Keratinocyte (primary cell): ENCODE measurements around the gene CIBAR2. TPM values are rescaled to one million over a fixed set of nuclear protein-coding genes. Genes with fewer than 3 reads are reported as not detected.

Experiments
- DNase-seq: peaks from one replicate; pipeline ENCODE4 v3.0.0-alpha.2; 2011; ENCODE audit warnings: low read depth, missing footprints, low spot score
- FAIRE-seq: peaks from 2 replicates; lab custom pipeline; 2011; peaks lifted over from hg19 to GRCh38; lab: Jason Lieb, UNC
- H2AFZ ChIP-seq: 2 replicates; pipeline ENCODE4 v1.6.0; 2012; ENCODE audit warnings: low read length, control low read depth, inconsistent platforms; ENCODE audit not compliant: control insufficient read depth
- H3K27ac ChIP-seq: 2 replicates; pipeline ENCODE4 v1.5.1; 2011; ENCODE audit warnings: low read length; ENCODE audit not compliant: control insufficient read depth, insufficient read depth
- H3K27me3 ChIP-seq: 3 replicates; pipeline ENCODE4 v1.6.0; 2011; ENCODE audit warnings: low read length; ENCODE audit not compliant: control insufficient read depth, insufficient read depth; ENCODE audit errors: extremely low read depth
- H3K36me3 ChIP-seq, 2 experiments: 2 replicates in 1 of 2; 3 replicates in 1 of 2; pipeline ENCODE4 v1.5.1; 2011; ENCODE audit warnings: low read length in 2 of 2, mild to moderate bottlenecking in 1 of 2; ENCODE audit not compliant: control insufficient read depth in 2 of 2, insufficient read depth in 2 of 2; ENCODE audit errors: extremely low read depth in 1 of 2
- H3K4me1 ChIP-seq: 3 replicates; pipeline ENCODE4 v1.5.1; 2011; ENCODE audit warnings: low read length; ENCODE audit not compliant: control insufficient read depth, insufficient read depth; ENCODE audit errors: extremely low read depth
- H3K4me2 ChIP-seq: 3 replicates; pipeline ENCODE4 v1.6.0; 2011; ENCODE audit warnings: low read depth, low read length; ENCODE audit not compliant: control insufficient read depth, insufficient read depth; ENCODE audit errors: extremely low read depth
- H3K4me3 ChIP-seq, 3 experiments: fragments of 200-600 bp in 1 of 3; sonication (generic) in 1 of 3; 2 replicates in 2 of 3; 3 replicates in 1 of 3; pipeline ENCODE4 v1.5.1; 2011 to 2016; ENCODE audit warnings: low read length in 3 of 3, mild to moderate bottlenecking in 3 of 3, control low read depth in 2 of 3, inconsistent platforms in 1 of 3, low read depth in 1 of 3, mixed read lengths in 1 of 3, mixed run types in 1 of 3, moderate library complexity in 1 of 3; ENCODE audit not compliant: control insufficient read depth in 2 of 3, insufficient read depth in 2 of 3; ENCODE audit errors: extremely low read depth in 1 of 3
- H3K79me2 ChIP-seq: 2 replicates; pipeline ENCODE4 v1.6.0; 2012; ENCODE audit warnings: low read length; ENCODE audit not compliant: control insufficient read depth, insufficient read depth
- H3K9ac ChIP-seq: 3 replicates; pipeline ENCODE4 v1.6.0; 2011; ENCODE audit warnings: low read length; ENCODE audit not compliant: control insufficient read depth, insufficient read depth; ENCODE audit errors: extremely low read depth
- H3K9me1 ChIP-seq: 3 replicates; pipeline ENCODE4 v1.6.0; 2011; ENCODE audit warnings: low read length; ENCODE audit not compliant: control insufficient read depth, insufficient read depth; ENCODE audit errors: extremely low read depth
- H3K9me3 ChIP-seq: 2 replicates; pipeline ENCODE4 v1.5.1; 2012; ENCODE audit warnings: low read depth, low read length; ENCODE audit not compliant: control insufficient read depth
- H4K20me1 ChIP-seq: 3 replicates; pipeline ENCODE4 v1.6.0; 2011; ENCODE audit warnings: low read length; ENCODE audit not compliant: control insufficient read depth, insufficient read depth; ENCODE audit errors: extremely low read depth
- EZH2 ChIP-seq: IDR thresholded peaks from one replicate; pipeline ENCODE4 v1.6.1; 2012; ENCODE audit warnings: inconsistent platforms, mild to moderate bottlenecking, low read length, moderate library complexity
- dilution Hi-C: fragments of 300-500 bp; cut with MboI; formaldehyde crosslinking; loops from one replicate; pipeline ENCODE4 v1.7.0; 2020; ENCODE audit warnings: low sequenced_read_pairs; ENCODE audit not compliant: extremely low pct_ligation_motif_present
- polyA plus RNA-seq, 5 experiments: library from polyadenylated mRNA; depleted of rRNA in 3 of 5; stranded (reverse) in 3 of 5; stranded (forward) in 1 of 5; unstranded in 1 of 5; fragments of >200 nt; gene quantifications; 1 replicate in 1 of 5; 2 replicates in 3 of 5; 3 replicates in 1 of 5; pipeline versions ENCODE4 v1.2.1 to v1.2.3, GENCODE V29; 2011 to 2012; ENCODE audit warnings: missing spikeins in 2 of 5, low read depth in 1 of 5, low replicate concordance in 1 of 5
- TF ChIP-seq, protein P1 (sequence below), 3 experiments: IDR thresholded peaks in 1 of 3; conservative IDR thresholded peaks in 1 of 3; optimal IDR thresholded peaks in 1 of 3; 2 replicates in 2 of 3; 3 replicates in 1 of 3; pipeline versions ENCODE3 to v1.5.1; 2011; ENCODE audit warnings: low read length in 3 of 3, mild to moderate bottlenecking in 3 of 3, moderate library complexity in 2 of 3, control low read depth in 1 of 3, inconsistent platforms in 1 of 3; ENCODE audit not compliant: insufficient read depth in 2 of 3; ENCODE audit errors: extremely low read depth in 1 of 3

Gene CIBAR2
- polyA plus RNA-seq, 1 donor (not counting 4 experiments of a cell fraction or from before 2014, with no cell fraction given): not detected

DNA sequence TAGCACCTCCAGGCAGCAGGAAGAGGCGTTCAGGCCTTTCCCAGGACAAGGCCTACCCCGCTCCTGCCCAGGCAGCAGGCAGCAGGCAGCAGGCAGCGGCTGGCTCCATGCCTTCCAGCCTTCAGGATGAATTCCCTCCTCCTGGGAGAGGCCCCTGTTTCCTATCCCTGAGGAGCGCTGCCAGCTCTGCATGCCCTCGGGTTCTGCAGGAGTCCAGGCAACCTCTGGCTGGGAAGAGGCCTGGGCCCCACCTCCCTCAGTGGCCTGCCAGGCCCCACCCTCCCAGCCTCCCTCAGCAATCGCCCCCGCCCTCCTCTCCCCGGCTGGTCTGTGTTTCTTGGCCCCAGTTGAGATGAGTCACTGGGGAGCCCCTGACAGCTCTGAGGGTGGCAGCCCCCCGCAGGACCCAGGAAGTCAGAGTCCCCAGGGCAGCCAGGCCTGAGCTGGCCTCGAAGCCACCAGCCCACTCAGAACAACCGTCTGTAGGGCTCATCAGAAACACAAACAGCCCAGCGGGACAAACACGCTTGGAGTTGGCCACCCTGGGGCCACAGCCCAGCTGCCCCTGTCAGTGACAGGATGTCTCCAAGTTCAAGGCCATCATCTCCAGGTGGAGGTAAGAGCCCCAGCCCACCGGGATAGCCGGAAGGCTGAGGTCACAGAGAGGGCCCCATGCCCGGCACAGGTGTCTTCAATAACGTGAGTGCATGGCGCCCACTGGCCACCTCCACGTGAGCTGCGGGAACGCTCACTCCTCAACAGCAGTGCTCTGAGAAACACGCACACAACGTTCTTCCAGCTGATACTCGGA lies 39.5 kb upstream of the CIBAR2 start:
- Histone ChIP-seq H3K79me2 (no peaks in the 10 kb centered on the region), H3K9me3 (no peaks in the 10 kb centered on the region), H3K27ac (no peak overlapping the region), H3K9me1 (no peaks in the 10 kb centered on the region), H4K20me1 (no peaks in the 10 kb centered on the region), H3K4me3 (no peak overlapping the region), H3K36me3 (no peaks in the 10 kb centered on the region), H3K4me1 (peaks cover 18% of the 10 kb centered on the region), H3K9ac (no peak overlapping the region), H3K4me2 (peak overlapping the region; percentile 37), H3K27me3 (peaks cover 14% of the 10 kb centered on the region), H2AFZ (peak overlapping the region; percentile 47)
- TF ChIP-seq, protein P1, sequence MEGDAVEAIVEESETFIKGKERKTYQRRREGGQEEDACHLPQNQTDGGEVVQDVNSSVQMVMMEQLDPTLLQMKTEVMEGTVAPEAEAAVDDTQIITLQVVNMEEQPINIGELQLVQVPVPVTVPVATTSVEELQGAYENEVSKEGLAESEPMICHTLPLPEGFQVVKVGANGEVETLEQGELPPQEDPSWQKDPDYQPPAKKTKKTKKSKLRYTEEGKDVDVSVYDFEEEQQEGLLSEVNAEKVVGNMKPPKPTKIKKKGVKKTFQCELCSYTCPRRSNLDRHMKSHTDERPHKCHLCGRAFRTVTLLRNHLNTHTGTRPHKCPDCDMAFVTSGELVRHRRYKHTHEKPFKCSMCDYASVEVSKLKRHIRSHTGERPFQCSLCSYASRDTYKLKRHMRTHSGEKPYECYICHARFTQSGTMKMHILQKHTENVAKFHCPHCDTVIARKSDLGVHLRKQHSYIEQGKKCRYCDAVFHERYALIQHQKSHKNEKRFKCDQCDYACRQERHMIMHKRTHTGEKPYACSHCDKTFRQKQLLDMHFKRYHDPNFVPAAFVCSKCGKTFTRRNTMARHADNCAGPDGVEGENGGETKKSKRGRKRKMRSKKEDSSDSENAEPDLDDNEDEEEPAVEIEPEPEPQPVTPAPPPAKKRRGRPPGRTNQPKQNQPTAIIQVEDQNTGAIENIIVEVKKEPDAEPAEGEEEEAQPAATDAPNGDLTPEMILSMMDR (optimal IDR thresholded peaks at IDR 0.05 in 1 of 3, IDR thresholded peaks at IDR 0.05 in 1 of 3, conservative IDR thresholded peaks at IDR 0.05 in 1 of 3; ENCODE audit: extremely low read depth in 1 of 3, insufficient read depth in 2 of 3, low read length in 3 of 3): no peak
- TF ChIP-seq EZH2: no peak
- dilution Hi-C loops: no loop called here
- DNase-seq (no peak), FAIRE-seq (peak; percentile 73)

DNA sequence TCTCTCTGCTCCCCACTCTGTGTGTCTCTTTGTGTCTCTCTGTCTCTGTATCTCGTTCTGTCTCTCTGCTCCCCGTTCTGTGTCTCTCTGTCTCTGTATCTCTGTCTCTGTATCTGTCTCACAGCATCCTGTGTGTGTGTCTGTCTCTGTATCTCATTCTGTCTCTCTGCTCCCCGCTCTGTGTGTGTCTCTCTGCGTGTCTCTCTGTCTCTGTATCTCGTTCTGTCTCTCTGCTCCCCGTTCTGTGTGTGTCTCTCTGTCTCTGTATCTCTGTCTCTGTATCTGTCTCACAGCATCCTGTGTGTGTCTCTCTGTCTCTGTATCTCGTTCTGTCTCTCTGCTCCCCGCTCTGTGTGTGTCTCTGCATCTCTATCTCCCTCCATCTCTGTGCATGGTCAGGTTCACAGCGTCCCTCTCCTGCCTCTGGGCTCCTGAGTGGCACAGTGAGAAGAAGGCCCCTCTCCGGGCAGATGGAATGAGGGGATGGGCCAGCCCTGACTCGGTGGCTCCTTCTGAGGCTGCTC lies 38.9 kb upstream of the CIBAR2 start:
- no peak overlapping the region for H3K27ac ChIP-seq
- peak; percentile 20 for FAIRE-seq
- H3K4me1 ChIP-seq: peaks cover 18% of the 10 kb centered on the region
- peaks cover 14% of the 10 kb centered on the region for H3K27me3 ChIP-seq
- H3K9ac ChIP-seq: no peak overlapping the region
- H3K36me3 ChIP-seq: no peaks in the 10 kb centered on the region
- H3K4me3 ChIP-seq: no peak overlapping the region
- DNase-seq: no peak
- no peaks in the 10 kb centered on the region for H4K20me1 ChIP-seq
- H2AFZ ChIP-seq: peak overlapping the region; percentile 47
- H3K79me2 ChIP-seq: no peaks in the 10 kb centered on the region
- dilution Hi-C loops: no loop called here
- no peaks in the 10 kb centered on the region for H3K9me3 ChIP-seq
- H3K4me2 ChIP-seq: peak overlapping the region; percentile 37
- no peaks in the 10 kb centered on the region for H3K9me1 ChIP-seq
- no peak for TF ChIP-seq EZH2
